NCI-H748 (cell line): ENCODE measurements around the gene PRKAR1A.
A peak's percentile ranks its signal among the peaks of the same experiment; 100 is the strongest.

ENCODE experiments used
- DNase-seq: peaks from one replicate; lab custom pipeline; 2025; ENCODE audit not compliant: unreplicated experiment; lab: John Stamatoyannopoulos, UW

The PRKAR1A gene

DNA sequence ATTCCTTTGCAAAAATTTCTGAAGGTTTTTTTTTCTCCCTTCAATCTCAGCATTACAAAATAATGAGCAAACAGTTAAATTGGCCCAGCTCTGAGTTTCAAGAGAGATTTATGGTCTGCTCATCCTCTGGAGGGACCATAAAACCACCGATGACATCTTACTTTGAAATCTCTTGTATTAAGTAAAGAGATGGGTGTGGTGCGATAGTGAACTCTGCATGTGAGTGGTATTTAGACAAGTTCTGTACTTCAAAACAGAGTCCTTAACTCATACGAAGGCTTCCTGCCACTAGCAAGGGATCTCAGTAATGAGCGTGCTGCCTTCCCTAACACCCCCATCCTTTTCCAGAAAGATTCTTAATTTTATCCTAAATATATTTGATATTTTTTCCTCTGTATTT lies 86.9 kb downstream of the PRKAR1A start:
- no peak for DNase-seq

DNA sequence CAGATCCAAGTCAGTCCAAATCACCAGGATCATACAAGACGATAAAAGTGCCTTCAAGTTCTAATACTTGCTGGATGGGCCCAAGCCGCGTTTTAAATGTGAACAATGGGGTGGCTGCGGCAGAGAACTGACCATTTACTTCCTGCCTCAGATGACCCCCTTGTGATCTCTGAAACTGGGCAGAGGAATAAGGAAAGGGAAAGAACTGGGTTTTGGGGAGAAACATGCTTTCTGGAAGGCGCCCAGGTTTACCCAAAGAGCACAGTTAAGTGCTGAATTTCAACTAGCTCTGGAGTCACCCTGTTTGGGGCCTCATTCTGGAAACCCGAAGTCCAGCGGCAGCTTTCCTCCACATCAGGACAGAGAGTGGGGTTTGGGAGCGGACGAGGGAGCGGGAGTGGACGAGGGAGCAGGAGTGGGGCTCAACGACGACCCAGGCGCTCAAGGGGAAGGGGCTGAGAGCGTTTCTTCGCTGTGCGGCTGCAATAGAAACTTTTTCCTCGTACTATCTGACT lies 87.4 kb downstream of the PRKAR1A start:
- DNase-seq, result no peak

DNA sequence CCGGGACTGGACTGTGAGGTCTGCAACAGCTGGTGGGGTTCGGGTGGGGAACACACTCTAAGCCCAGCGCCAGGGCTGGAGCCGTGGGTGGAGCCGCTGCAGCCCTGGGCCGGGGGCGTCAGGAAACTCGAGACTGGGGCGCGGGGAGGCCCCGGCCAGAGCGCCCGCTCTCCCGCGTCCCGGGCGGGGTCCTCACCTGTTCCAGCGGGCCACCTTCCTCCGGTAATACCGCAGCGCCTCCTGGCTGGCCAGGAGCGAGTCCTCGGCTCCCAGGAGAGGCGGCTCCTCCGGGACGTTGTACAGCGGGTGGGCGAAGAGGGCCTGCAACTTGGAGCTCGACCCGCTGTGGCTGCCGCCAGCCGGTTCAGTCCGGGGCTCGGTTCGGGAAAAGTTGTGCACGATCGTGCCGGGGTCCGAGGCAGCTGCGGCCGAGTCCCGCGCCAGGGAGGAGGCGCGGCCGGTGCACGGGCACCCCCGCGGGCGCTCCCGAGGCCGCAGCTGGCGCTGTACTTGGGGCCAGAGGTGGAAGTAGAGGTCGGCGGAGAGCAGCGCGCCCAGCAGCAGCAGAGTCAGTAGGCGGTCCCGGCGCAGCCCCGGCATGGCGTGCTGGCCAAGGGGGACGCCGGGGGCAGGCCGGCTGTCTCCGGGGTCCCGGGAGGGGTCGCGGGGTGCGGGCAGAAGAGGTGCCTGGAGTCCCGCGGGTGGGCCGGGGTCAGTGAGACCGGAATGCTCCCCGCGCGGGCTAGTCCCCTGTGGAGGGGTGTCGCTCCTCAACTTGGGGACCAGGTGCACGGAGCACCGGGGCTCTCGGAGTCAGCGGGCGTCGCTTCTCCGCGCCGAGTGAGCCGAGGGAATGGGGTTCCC lies 88.1 kb downstream of the PRKAR1A start:
- peak; percentile 61 for DNase-seq
